Neural progenitor cell (in vitro differentiated cells): Measurements from ENCODE around the gene IFFO2.

Experiments used
- CTCF ChIP-seq: fragments of 200-600 bp; sonication (generic); IDR thresholded peaks from 2 replicates; pipeline ENCODE4 v1.5.1; 2017; ENCODE audit warnings: antibody characterized with exemption, mild to moderate bottlenecking
- EZH2 ChIP-seq: fragments of 200-600 bp; sonication (generic); IDR thresholded peaks from 2 replicates; pipeline ENCODE4 v1.6.1; 2017; ENCODE audit warnings: antibody characterized with exemption, mild to moderate bottlenecking, moderate library complexity

GRCh38 chr1:18902523-18903290 lies 53.8 kb downstream of the IFFO2 start, which contains the start of gene ALDH4A1:
- no peak for TF ChIP-seq EZH2
- TF ChIP-seq CTCF = no peak
